ENCODE data around the gene KDM4F. TPM values are rescaled to one million over a fixed set of nuclear protein-coding genes. Genes with fewer than 3 reads are reported as not detected.

Gene KDM4F
- total and polyA plus RNA-seq, 2 of the 8 experiments (the other 6 are each of a cell fraction or from before 2014, with no cell fraction given), result not detected

DNA sequence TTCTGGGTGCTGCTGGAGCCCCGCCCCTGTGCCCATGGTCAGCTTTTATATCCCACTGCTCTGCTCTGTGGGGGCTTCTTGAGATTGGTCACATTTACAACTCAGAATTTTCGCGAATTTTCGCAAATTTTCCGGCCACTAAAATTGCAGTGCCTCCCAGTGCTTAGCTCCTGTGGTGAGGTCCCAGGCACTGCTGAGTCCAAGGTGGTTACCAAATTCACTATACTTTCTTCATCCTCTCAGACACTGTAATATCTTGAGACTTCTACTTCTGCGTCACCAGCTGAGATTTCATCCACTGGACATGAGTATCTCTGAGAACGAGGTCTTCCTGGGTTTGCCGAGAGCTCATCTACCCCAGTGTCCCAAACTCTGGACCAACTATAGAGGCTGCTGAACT lies 8.7 kb downstream of the KDM4F start:
- ChIA-PET CTCF (ENCODE audit: partially characterized antibody) (interaction anchor here (0.9 to 4.1 kb wide), 2 partner anchors 11 to 1066 kb away, joined by 3 to 25 read pairs; partner anchors contain the start of gene SRSF8), POLR2A (ENCODE audit: partially characterized antibody) (interaction anchor here (6.1 kb wide), 1 partner anchor 10 kb away, joined by 28 read pairs; the partner anchor contains the start of gene SRSF8)
- Histone ChIP-seq H3K14ac (ENCODE audit: insufficient read length) (no peak overlapping the region), H4K8ac (ENCODE audit: extremely low read depth, insufficient read depth, low read length) (no peak overlapping the region), H3K79me2 (ENCODE audit: control insufficient read depth in 1 of 2, insufficient read depth in 2 of 2, low read length in 2 of 2) (no peaks in the 10 kb centered on the region), H3K23me2 (ENCODE audit: low read depth, low read length) (no peaks in the 10 kb centered on the region), H3K56ac (replicated peaks; ENCODE audit: insufficient read length, low read depth, low read length) (no peak overlapping the region), H3K4me2 (ENCODE audit: insufficient read depth in 1 of 2, low read depth in 2 of 2, low read length in 2 of 2) (no peak overlapping the region), H3K36me3 (ENCODE audit: control insufficient read depth in 2 of 4, insufficient read depth in 4 of 4, low read length in 3 of 4) (no peaks in the 10 kb centered on the region), H3K27ac (ENCODE audit: low read depth, low read length) (no peak overlapping the region), H3K27me3 (replicated peaks in 1 of 4; ENCODE audit: control insufficient read depth in 3 of 4, extremely low read depth in 1 of 4, insufficient read depth in 3 of 4, low read length in 3 of 4) (no peaks in the 10 kb centered on the region; a peak in 3 of 7 replicates), H2BK120ac (replicated peaks; ENCODE audit: low read depth, low read length) (no peak overlapping the region), H2AFZ (ENCODE audit: low read length) (no peak overlapping the region), H3K9ac (replicated peaks in 1 of 4; ENCODE audit: extremely low read depth in 1 of 4, low read depth in 3 of 4, low read length in 3 of 4) (no peak overlapping the region), H2BK15ac (ENCODE audit: low read length) (no peak overlapping the region), H3K18ac (ENCODE audit: extremely low read depth, low read length) (no peak overlapping the region), H4K5ac (ENCODE audit: insufficient read length, low read depth, low read length) (no peak overlapping the region), H2BK12ac (ENCODE audit: low read depth, low read length) (no peak overlapping the region), H3K4ac (replicated peaks; ENCODE audit: insufficient read length, low read depth, low read length) (no peak overlapping the region), H2BK5ac (ENCODE audit: low read depth, low read length) (no peak overlapping the region), H4K91ac (replicated peaks; ENCODE audit: insufficient read length, low read length) (no peak overlapping the region), H2AK5ac (ENCODE audit: low read depth, low read length) (no peak overlapping the region), H2BK20ac (ENCODE audit: low read length) (no peak overlapping the region), H3K4me1 (replicated peaks in 1 of 4; ENCODE audit: control insufficient read depth in 3 of 4, insufficient read depth in 4 of 4, low read length in 3 of 4) (no peaks in the 10 kb centered on the region), H4K20me1 (replicated peaks in 1 of 2; ENCODE audit: control insufficient read depth in 1 of 2, insufficient read depth in 2 of 2, low read length in 2 of 2) (no peaks in the 10 kb centered on the region), H3K23ac (ENCODE audit: insufficient read length) (no peak overlapping the region), H3K9me3 (ENCODE audit: insufficient read depth in 2 of 2, low read depth in 1 of 2, low read length in 1 of 2) (no peaks in the 10 kb centered on the region), H3K4me3 (ENCODE audit: extremely low read depth in 1 of 4, insufficient read depth in 2 of 4, low read depth in 3 of 4, low read length in 4 of 4) (no peak overlapping the region), H3K79me1 (ENCODE audit: low read depth, low read length) (no peaks in the 10 kb centered on the region)
- DNase-seq (ENCODE audit: low read depth in 1 of 2, low spot score in 2 of 2), result no peak
- WGBS, 2 experiments (ENCODE audit: extremely low coverage in 1 of 2, insufficient coverage in 1 of 2, insufficient read length in 1 of 2, insufficient replicate concordance in 2 of 2, low coverage in 1 of 2, low lambda C conversion rate in 2 of 2, missing lambda C conversion rate in 1 of 2), result 93% methylated on average over 8 of the region's 8 CpGs; no CpG with 5 or more reads in 1 of the 2 experiments
- FAIRE-seq, result no peak
- TF ChIP-seq TAF1 (IDR thresholded peaks at IDR 0.05; ENCODE audit: low read depth, low read length) (no peak), USF2 (IDR thresholded peaks at IDR 0.05; ENCODE audit: low read length) (no peak), ATF3 (IDR thresholded peaks at IDR 0.05; ENCODE audit: insufficient read depth, low read depth, low read length) (no peak), CBX8 (IDR thresholded peaks at IDR 0.05; ENCODE audit: borderline replicate concordance, low read depth, low read length) (no peak), KDM5A (IDR thresholded peaks at IDR 0.05; ENCODE audit: low read length) (no peak), POLR2A (IDR thresholded peaks at IDR 0.05; ENCODE audit: control extremely low read depth in 1 of 2, low read depth in 2 of 2, low read length in 2 of 2) (no peak), TBP (IDR thresholded peaks at IDR 0.05; ENCODE audit: low read depth, low read length) (no peak), BCL11A (IDR thresholded peaks at IDR 0.05; ENCODE audit: low read depth in 2 of 2, low read length in 2 of 2) (no peak), POLR2AphosphoS5 (IDR thresholded peaks at IDR 0.05; ENCODE audit: low read depth, low read length) (no peak), HDAC6 (IDR thresholded peaks at IDR 0.05; ENCODE audit: low read depth, low read length) (no peak), RBBP5 (IDR thresholded peaks at IDR 0.05; ENCODE audit: borderline replicate concordance, low read depth, low read length) (no peak), CREB1 (IDR thresholded peaks at IDR 0.05) (no peak), ZNF274 (IDR thresholded peaks at IDR 0.05; ENCODE audit: borderline replicate concordance, extremely low read depth, low read length) (no peak), RAD21 (IDR thresholded peaks at IDR 0.05 in 1 of 2, conservative IDR thresholded peaks at IDR 0.05 in 1 of 2; ENCODE audit: low read depth in 2 of 2, low read length in 2 of 2) (no peak)
